Measurements from ENCODE around the gene ANKRD9. TPM values are rescaled to one million over a fixed set of nuclear protein-coding genes. Genes with fewer than 3 reads are reported as not detected.

Gene ANKRD9
- total RNA-seq, 1 donor from 2014 or later, result 34.6 TPM

DNA sequence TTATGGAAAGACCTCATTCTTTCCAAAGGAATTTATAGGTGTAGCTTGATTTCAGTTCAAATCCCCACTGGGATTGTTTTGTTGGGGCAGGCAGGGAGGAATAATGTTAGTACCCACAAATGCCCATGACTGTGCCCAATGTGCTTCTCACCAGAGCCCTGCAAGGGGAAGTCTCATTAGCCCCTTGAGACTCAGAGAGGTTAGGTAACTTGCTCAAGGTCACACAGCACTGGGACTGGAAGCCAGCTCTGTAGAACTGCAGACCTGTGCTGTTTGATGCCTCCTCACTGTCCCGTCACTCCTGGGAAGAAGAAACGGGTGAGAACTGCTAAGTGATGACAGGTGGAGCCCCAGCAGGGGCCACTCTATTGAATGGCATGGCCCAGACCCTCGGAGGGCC, 8.9 kb downstream of the ANKRD9 start:
- Histone ChIP-seq H3K27me3 (no peaks in the 10 kb centered on the region), H3K4me3 (no peak overlapping the region), H3K4me1 (peaks cover 21% of the 10 kb centered on the region), H3K27ac (peak overlapping the region; percentile 44), H3K36me3 (peaks cover 0 to 12% of the 10 kb centered on the region in 2 donors), H3K9me3 (no peaks in the 10 kb centered on the region)
- intact Hi-C loops (cut with DNase I), result no loop called here
- DNase-seq (ENCODE audit: extremely low spot score in 2 of 2), result no peak
- no peak for TF ChIP-seq POLR2AphosphoS5 (IDR thresholded peaks at IDR 0.05; ENCODE audit: insufficient read depth in 1 of 2, low read depth in 1 of 2)
- TF ChIP-seq, protein P1, sequence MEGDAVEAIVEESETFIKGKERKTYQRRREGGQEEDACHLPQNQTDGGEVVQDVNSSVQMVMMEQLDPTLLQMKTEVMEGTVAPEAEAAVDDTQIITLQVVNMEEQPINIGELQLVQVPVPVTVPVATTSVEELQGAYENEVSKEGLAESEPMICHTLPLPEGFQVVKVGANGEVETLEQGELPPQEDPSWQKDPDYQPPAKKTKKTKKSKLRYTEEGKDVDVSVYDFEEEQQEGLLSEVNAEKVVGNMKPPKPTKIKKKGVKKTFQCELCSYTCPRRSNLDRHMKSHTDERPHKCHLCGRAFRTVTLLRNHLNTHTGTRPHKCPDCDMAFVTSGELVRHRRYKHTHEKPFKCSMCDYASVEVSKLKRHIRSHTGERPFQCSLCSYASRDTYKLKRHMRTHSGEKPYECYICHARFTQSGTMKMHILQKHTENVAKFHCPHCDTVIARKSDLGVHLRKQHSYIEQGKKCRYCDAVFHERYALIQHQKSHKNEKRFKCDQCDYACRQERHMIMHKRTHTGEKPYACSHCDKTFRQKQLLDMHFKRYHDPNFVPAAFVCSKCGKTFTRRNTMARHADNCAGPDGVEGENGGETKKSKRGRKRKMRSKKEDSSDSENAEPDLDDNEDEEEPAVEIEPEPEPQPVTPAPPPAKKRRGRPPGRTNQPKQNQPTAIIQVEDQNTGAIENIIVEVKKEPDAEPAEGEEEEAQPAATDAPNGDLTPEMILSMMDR (IDR thresholded peaks at IDR 0.05), result no peak
- TF ChIP-seq POLR2A (IDR thresholded peaks at IDR 0.05), result no peak

DNA sequence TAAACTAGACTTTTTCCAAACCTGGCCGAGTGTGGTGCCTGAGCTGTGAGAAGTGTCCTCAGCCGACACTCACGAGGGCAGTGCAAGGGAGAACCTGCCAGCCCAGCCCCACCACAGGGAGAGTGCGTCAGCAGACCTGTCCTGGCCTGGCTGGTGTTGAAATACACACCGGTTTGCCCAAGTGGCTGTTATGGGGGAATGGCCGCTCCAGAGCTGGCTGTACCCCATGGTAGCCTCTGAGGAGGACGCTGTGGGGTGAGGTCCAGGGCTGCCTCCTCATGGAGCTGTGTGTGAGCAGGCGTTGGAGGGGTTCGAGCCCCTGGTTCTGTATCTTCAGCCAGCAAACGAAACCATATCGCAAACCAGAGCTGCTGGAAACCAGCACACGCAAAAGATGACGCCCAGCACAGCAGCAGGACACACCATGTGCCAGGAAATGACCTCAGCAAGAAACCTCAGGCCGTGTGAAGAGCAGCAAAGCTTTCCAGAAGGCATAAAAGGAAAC, 9.4 kb downstream of the ANKRD9 start:
- DNase-seq (ENCODE audit: extremely low spot score in 2 of 2), result no peak

DNA sequence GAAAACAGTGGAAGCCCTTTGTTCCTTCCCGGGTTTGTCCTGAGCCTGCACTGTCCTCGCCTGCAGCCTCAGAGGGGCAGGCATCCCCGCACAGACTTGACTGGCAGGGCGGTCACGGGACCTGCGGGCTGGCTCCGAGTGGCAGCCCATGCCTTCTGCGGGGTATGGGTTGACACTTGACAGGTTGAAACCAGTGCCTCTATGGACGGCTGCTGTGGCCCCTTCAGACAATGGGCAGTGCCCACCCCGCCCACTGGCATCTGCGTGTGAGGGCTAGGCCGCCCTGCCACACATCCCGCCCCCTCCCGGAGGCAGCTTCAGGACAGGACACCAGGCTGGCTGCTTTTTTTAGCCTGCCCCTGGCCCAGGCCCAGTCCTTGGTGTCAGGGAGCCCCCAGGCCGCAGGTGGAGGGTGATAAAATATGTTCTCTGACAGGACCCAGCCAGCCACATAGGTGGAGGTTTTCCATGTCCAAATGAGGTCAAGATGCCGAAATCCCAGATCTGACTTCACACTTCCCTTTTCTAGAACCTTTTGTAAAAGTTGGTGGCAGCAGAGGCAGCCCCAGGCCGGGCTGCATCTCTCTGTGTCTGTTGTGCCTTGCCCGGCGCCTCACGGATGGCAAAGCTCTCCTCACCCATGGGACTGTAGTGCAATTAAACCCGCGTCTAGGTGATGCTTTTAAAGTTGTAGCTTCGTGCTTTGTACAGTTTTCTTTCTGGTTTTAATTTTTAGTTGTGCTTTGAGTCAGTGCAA, 10.0 kb downstream of the ANKRD9 start:
- H3K27ac ChIP-seq, result peak overlapping the region; percentile 44
- H3K4me1 ChIP-seq, result peaks cover 21% of the 10 kb centered on the region
- H3K27me3 ChIP-seq, result no peaks in the 10 kb centered on the region
- no peak for DNase-seq (ENCODE audit: extremely low spot score in 2 of 2)
- TF ChIP-seq POLR2AphosphoS5 (IDR thresholded peaks at IDR 0.05; ENCODE audit: insufficient read depth in 1 of 2, low read depth in 1 of 2), result no peak
- TF ChIP-seq POLR2A (IDR thresholded peaks at IDR 0.05), result no peak
- TF ChIP-seq, protein P1 (IDR thresholded peaks at IDR 0.05), result no peak
- H3K36me3 ChIP-seq, result peaks cover 0 to 12% of the 10 kb centered on the region in 2 donors
- intact Hi-C loops (cut with DNase I), result no loop called here
- no peaks in the 10 kb centered on the region for H3K9me3 ChIP-seq
- no peak overlapping the region for H3K4me3 ChIP-seq

More for the DNA sequence above, 9.4 kb downstream of the ANKRD9 start:
- Histone ChIP-seq H3K4me3 (no peak overlapping the region), H3K27ac (peak overlapping the region; percentile 44), H3K9me3 (no peaks in the 10 kb centered on the region), H3K36me3 (peaks cover 0 to 12% of the 10 kb centered on the region in 2 donors), H3K4me1 (peaks cover 21% of the 10 kb centered on the region), H3K27me3 (no peaks in the 10 kb centered on the region)
- TF ChIP-seq POLR2A (IDR thresholded peaks at IDR 0.05), result no peak
- TF ChIP-seq POLR2AphosphoS5 (IDR thresholded peaks at IDR 0.05; ENCODE audit: insufficient read depth in 1 of 2, low read depth in 1 of 2), result peak; percentile 37 to 67
- intact Hi-C loops (cut with DNase I), result no loop called here

DNA sequence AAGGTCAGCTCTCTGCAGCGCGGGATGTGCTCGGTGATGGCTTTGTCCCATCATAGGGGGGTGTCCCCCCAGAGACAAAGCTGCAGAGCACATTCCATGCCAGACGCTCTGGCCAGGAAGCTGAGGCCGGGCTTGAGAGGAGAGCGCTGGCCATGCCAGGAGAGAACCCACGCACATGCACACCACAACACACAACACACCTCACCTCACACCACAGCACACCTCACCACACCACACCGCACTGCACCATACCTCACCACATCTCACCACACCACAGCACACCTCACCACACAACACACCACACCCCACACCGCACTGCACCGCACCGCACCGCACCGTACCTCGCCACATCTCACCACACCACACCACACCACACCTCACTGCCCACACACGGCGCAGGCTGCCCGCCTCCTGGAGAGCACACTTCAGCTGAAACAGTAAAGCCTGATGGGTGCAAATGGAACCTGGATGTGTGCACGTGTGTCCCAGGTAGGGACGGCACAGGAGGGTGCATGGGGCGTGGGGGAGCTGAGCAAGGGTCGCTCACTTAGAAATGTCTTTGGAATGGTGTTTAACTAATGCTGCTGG, 10.8 kb downstream of the ANKRD9 start:
- intact Hi-C loops (cut with DNase I), result no loop called here
- TF ChIP-seq, protein P1 (IDR thresholded peaks at IDR 0.05), result no peak
- no peak for TF ChIP-seq POLR2A (IDR thresholded peaks at IDR 0.05)
- no peak for TF ChIP-seq POLR2AphosphoS5 (IDR thresholded peaks at IDR 0.05; ENCODE audit: insufficient read depth in 1 of 2, low read depth in 1 of 2)
- no peak for DNase-seq (ENCODE audit: extremely low spot score in 2 of 2)
- Histone ChIP-seq H3K4me1 (peaks cover 21% of the 10 kb centered on the region), H3K9me3 (no peaks in the 10 kb centered on the region), H3K36me3 (peaks cover 0 to 12% of the 10 kb centered on the region in 2 donors), H3K27me3 (no peaks in the 10 kb centered on the region), H3K4me3 (no peak overlapping the region), H3K27ac (peak overlapping the region; percentile 44)

DNA sequence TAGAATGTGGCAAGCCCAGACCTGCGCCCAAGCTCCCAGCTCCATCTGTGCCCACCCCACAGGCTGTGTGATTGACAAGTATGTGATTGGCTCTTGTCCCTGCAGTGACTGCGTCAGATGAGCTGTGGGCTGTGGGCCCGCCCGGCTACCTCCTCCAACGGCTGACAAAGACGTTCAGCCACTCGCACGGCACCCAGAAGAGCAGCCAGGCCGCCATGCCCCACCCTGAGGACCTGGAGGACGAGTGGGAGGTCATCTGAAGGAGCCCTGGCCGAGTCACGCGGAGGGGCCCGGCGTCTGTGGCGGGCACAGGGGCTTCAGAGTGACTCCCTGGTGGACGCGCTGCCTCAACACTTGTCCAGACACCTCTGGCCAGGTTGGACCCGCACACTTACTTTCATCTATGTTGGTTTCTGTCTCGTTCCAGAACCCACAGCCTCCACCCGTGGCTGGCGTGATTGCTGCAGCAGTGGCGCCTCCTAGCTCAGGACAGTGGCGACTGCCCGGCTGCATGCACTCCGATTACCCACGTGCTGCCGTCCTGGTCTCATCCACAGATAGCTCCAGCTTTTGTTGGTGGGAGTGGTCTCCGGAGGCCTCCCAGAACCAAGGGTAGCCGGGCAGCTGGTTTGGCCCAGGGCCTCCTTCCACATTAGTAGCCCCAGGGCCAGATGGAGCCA, 11.4 kb downstream of the ANKRD9 start:
- H3K4me1 ChIP-seq, result peaks cover 21% of the 10 kb centered on the region
- intact Hi-C loops (cut with DNase I), result no loop called here
- DNase-seq (ENCODE audit: extremely low spot score in 2 of 2), result no peak
- no peak overlapping the region for H3K4me3 ChIP-seq
- peaks cover 0 to 12% of the 10 kb centered on the region in 2 donors for H3K36me3 ChIP-seq
- TF ChIP-seq, protein P1 (IDR thresholded peaks at IDR 0.05), result no peak
- TF ChIP-seq POLR2A (IDR thresholded peaks at IDR 0.05) (no peak), POLR2AphosphoS5 (IDR thresholded peaks at IDR 0.05; ENCODE audit: insufficient read depth in 1 of 2, low read depth in 1 of 2) (no peak)
- H3K27ac ChIP-seq, result no peak overlapping the region
- no peaks in the 10 kb centered on the region for H3K9me3 ChIP-seq
- no peaks in the 10 kb centered on the region for H3K27me3 ChIP-seq
